ENCODE results near the gene PPIL6.

- TF ChIP-seq CTCF (IDR thresholded peaks at IDR 0.05) (peak in 1 of 5 experiments; percentile 11), POLR2A (IDR thresholded peaks at IDR 0.05) (peak; percentile 27), POLR2AphosphoS5 (IDR thresholded peaks at IDR 0.05) (peak in 2 of 3 donors; percentile 52 to 55), EP300 (IDR thresholded peaks at IDR 0.05; ENCODE audit: low read depth) (no peak)
Observed at GRCh38 chr6:109454496-109455436, 14.3 kb upstream of the PPIL6 start.

Data from transverse colon (tissue), 4 donors.